Immature natural killer cell (primary cell): ENCODE data around the gene ERFE. TPM values are rescaled to one million over a fixed set of nuclear protein-coding genes. Genes with fewer than 3 reads are reported as not detected.
A peak's percentile ranks its signal among the peaks of the same experiment; 100 is the strongest.
"Not testable (repeated sequence)": the region's sequence is repeated elsewhere in the genome, so short reads cannot be mapped to it uniquely, and the experiment has no call there.

Experiments used
- DNase-seq, 3 donors: peaks; one replicate each; pipeline ENCODE4 v3.0.0; 2022; ENCODE audit warnings: mixed read lengths in 1 of 3
- H3K27ac Mint-ChIP-seq, 6 donors: one replicate each; pipeline ENCODE4 v1.8.0; 2020; ENCODE audit warnings: mixed read lengths in 6 of 6, mild to moderate bottlenecking in 5 of 6, inconsistent platforms in 4 of 6, moderate library complexity in 3 of 6
- H3K27me3 Mint-ChIP-seq, 3 donors: one replicate each; pipeline ENCODE4 v1.8.0; 2020 to 2021; ENCODE audit warnings: low read depth in 3 of 3, mild to moderate bottlenecking in 3 of 3, mixed read lengths in 3 of 3, moderate library complexity in 3 of 3, inconsistent platforms in 1 of 3
- H3K36me3 Mint-ChIP-seq, 3 donors: one replicate each; pipeline ENCODE4 v1.8.0; 2020; ENCODE audit warnings: mixed read lengths in 3 of 3, inconsistent platforms in 2 of 3, mild to moderate bottlenecking in 2 of 3
- H3K4me1 Mint-ChIP-seq, 2 donors: one replicate each; pipeline ENCODE4 v1.8.0; 2020; ENCODE audit warnings: inconsistent platforms in 2 of 2, mild to moderate bottlenecking in 2 of 2, mixed read lengths in 2 of 2, moderate library complexity in 1 of 2
- H3K4me3 Mint-ChIP-seq, 5 donors: one replicate each; pipeline ENCODE4 v1.8.0; 2020; ENCODE audit warnings: mild to moderate bottlenecking in 5 of 5, mixed read lengths in 5 of 5, inconsistent platforms in 3 of 5, moderate library complexity in 3 of 5
- H3K9me3 Mint-ChIP-seq, 6 donors: one replicate each; pipeline ENCODE4 v1.8.0; 2020; ENCODE audit warnings: mild to moderate bottlenecking in 6 of 6, mixed read lengths in 6 of 6, inconsistent platforms in 4 of 6, moderate library complexity in 3 of 6
- polyA plus RNA-seq, 3 donors: library from polyadenylated mRNA; unstranded; fragments of 300-500 nt; fragmentation: Illumina TruSeq; gene quantifications; one replicate each; pipeline ENCODE4 v1.2.3, GENCODE V29; 2021

The ERFE gene
- polyA plus RNA-seq: 1 to 10 TPM; 4.6 to 6.2 (median 5.7) TPM

GRCh38 chr2:238158509-238159070, at the start of gene ERFE:
ERFE (plus strand) TSS chr2:238158970; CDS start chr2:238159008, 38 bp downstream.
- peaks cover 2 to 8% (median 4%) of the 10 kb centered on the region in 3 donors for H3K27me3 Mint-ChIP-seq
- H3K9me3 Mint-ChIP-seq: no peaks in the 10 kb centered on the region
- H3K4me3 Mint-ChIP-seq: peak within 1 kb of the TSS; percentile 60 to 87 (median 78)
- peaks cover 14 to 20% of the 10 kb centered on the region in 2 donors for H3K4me1 Mint-ChIP-seq
- H3K36me3 Mint-ChIP-seq: no peaks in the 10 kb centered on the region
- H3K27ac Mint-ChIP-seq: peak within 1 kb of the TSS in 1 of 6 donors; percentile 71
- DNase-seq: peak; percentile 52 to 57 (median 56)

GRCh38 chr2:238113611-238114010, 45.2 kb upstream of the ERFE start:
- peaks cover 0 to 5% (median 0%) of the 10 kb centered on the region in 3 donors for H3K36me3 Mint-ChIP-seq
- no peaks in the 10 kb centered on the region for H3K4me1 Mint-ChIP-seq
- no peak overlapping the region for H3K4me3 Mint-ChIP-seq
- H3K27ac Mint-ChIP-seq: no peak overlapping the region
- no peak for DNase-seq
- H3K9me3 Mint-ChIP-seq: peaks cover 0 to 9% (median 4%) of the 10 kb centered on the region in 6 donors
- peaks cover 0 to 11% (median 8%) of the 10 kb centered on the region in 3 donors for H3K27me3 Mint-ChIP-seq

- Mint-ChIP-seq H3K4me1 (no peaks in the 10 kb centered on the region), H3K27me3 (peaks cover 0 to 11% (median 6%) of the 10 kb centered on the region in 3 donors), H3K9me3 (peaks cover 0 to 9% (median 4%) of the 10 kb centered on the region in 6 donors), H3K27ac (no peak overlapping the region), H3K4me3 (no peak overlapping the region), H3K36me3 (peaks cover 0 to 5% (median 0%) of the 10 kb centered on the region in 3 donors)
- no peak for DNase-seq
These were observed 44.4 kb upstream of the ERFE start for GRCh38 chr2:238114331-238114841.

- H3K4me1 Mint-ChIP-seq: no peaks in the 10 kb centered on the region
- H3K9me3 Mint-ChIP-seq: peaks cover 0 to 9% (median 4%) of the 10 kb centered on the region in 6 donors
- H3K36me3 Mint-ChIP-seq: peaks cover 0 to 5% (median 0%) of the 10 kb centered on the region in 3 donors
- H3K27ac Mint-ChIP-seq: no peak overlapping the region
- no peak overlapping the region for H3K4me3 Mint-ChIP-seq
- no peak for DNase-seq
- peaks cover 0 to 9% (median 6%) of the 10 kb centered on the region in 3 donors for H3K27me3 Mint-ChIP-seq
These were observed 43.7 kb upstream of the ERFE start for GRCh38 chr2:238114851-238115660.

GRCh38 chr2:238115709-238116108, 43.1 kb upstream of the ERFE start:
- H3K27me3 Mint-ChIP-seq, H3K36me3 Mint-ChIP-seq, H3K27ac Mint-ChIP-seq, H3K9me3 Mint-ChIP-seq, H3K4me1 Mint-ChIP-seq, DNase-seq, H3K4me3 Mint-ChIP-seq: not testable (repeated sequence)

GRCh38 chr2:238116298-238117198, 42.2 kb upstream of the ERFE start:
- Mint-ChIP-seq H3K36me3 (peaks cover 0 to 5% (median 0%) of the 10 kb centered on the region in 3 donors), H3K9me3 (peaks cover 0 to 9% (median 4%) of the 10 kb centered on the region in 6 donors), H3K27ac (no peak overlapping the region), H3K4me3 (no peak overlapping the region), H3K27me3 (peaks cover 0 to 9% (median 6%) of the 10 kb centered on the region in 3 donors), H3K4me1 (no peaks in the 10 kb centered on the region)
- no peak for DNase-seq

GRCh38 chr2:238117199-238118154, 41.3 kb upstream of the ERFE start:
- H3K27ac Mint-ChIP-seq: peak overlapping the region in 1 of 6 donors; percentile 46
- peaks cover 0 to 9% (median 6%) of the 10 kb centered on the region in 3 donors for H3K27me3 Mint-ChIP-seq
- no peak for DNase-seq
- H3K36me3 Mint-ChIP-seq: peaks cover 0 to 5% (median 0%) of the 10 kb centered on the region in 3 donors
- no peaks in the 10 kb centered on the region for H3K4me1 Mint-ChIP-seq
- no peak overlapping the region for H3K4me3 Mint-ChIP-seq
- H3K9me3 Mint-ChIP-seq: peaks cover 0 to 9% (median 3%) of the 10 kb centered on the region in 6 donors

GRCh38 chr2:238119756-238120462, 38.9 kb upstream of the ERFE start:
- Mint-ChIP-seq H3K36me3 (no peaks in the 10 kb centered on the region), H3K4me1 (no peaks in the 10 kb centered on the region), H3K27me3 (peaks cover 0 to 8% (median 8%) of the 10 kb centered on the region in 3 donors), H3K4me3 (no peak overlapping the region), H3K27ac (no peak overlapping the region), H3K9me3 (no peaks in the 10 kb centered on the region)
- DNase-seq: no peak

GRCh38 chr2:238120463-238121298, 38.1 kb upstream of the ERFE start:
- no peaks in the 10 kb centered on the region for H3K9me3 Mint-ChIP-seq
- H3K27ac Mint-ChIP-seq: no peak overlapping the region
- H3K4me3 Mint-ChIP-seq: no peak overlapping the region
- DNase-seq: no peak
- no peaks in the 10 kb centered on the region for H3K4me1 Mint-ChIP-seq
- H3K36me3 Mint-ChIP-seq: no peaks in the 10 kb centered on the region
- peaks cover 0 to 8% (median 8%) of the 10 kb centered on the region in 3 donors for H3K27me3 Mint-ChIP-seq

GRCh38 chr2:238121511-238122286, 37.1 kb upstream of the ERFE start:
- Mint-ChIP-seq H3K27me3 (peaks cover 0 to 8% (median 6%) of the 10 kb centered on the region in 3 donors), H3K4me3 (no peak overlapping the region), H3K36me3 (no peaks in the 10 kb centered on the region), H3K27ac (no peak overlapping the region), H3K4me1 (no peaks in the 10 kb centered on the region), H3K9me3 (no peaks in the 10 kb centered on the region)
- DNase-seq: no peak
